IMR-90 (cell line): ENCODE data around the gene RASIP1. TPM values are rescaled to one million over a fixed set of nuclear protein-coding genes. Genes with fewer than 3 reads are reported as not detected.

ENCODE experiments used
- ATAC-seq: fragments of 200-7000 bp; cut with Tn5 transposase; 2 replicates; pipeline ENCODE4 v1.9.1; 2020; ENCODE audit warnings: low read depth, mild to moderate bottlenecking, moderate library complexity
- BruUV-seq: library from RNA; stranded (reverse); fragments of 400-500 nt; replicated peaks from 2 replicates; lab custom pipeline; 2021; lab: Mats Ljungman, UMichigan
- CTCF ChIA-PET: fragments of 300-600 bp; formaldehyde crosslinking; extraction: SDS; loops from one replicate; lab custom pipeline; 2021; ENCODE audit warnings: antibody characterized with exemption; lab: Yijun Ruan, JAX
- POLR2A ChIA-PET: fragments of 300-600 bp; sonication (Branson Sonifier 250); formaldehyde crosslinking; loops from one replicate; lab custom pipeline; 2022; ENCODE audit warnings: antibody characterized with exemption; ENCODE audit not compliant: unreplicated experiment; lab: Charles Lee
- DNase-seq: peaks from one replicate; pipeline ENCODE4 v3.0.0; 2013
- H2AFZ ChIP-seq: replicated peaks from 2 replicates; pipeline ENCODE3; 2013; ENCODE audit warnings: low read length, mild to moderate bottlenecking; ENCODE audit not compliant: poor library complexity
- H2AK5ac ChIP-seq: 2 replicates; pipeline ENCODE4 v1.6.1; 2013; ENCODE audit warnings: low read depth, low read length, inconsistent platforms
- H2AK9ac ChIP-seq: replicated peaks from 2 replicates; pipeline ENCODE3; 2013; ENCODE audit warnings: mild to moderate bottlenecking, low read depth, low read length, moderate library complexity; ENCODE audit not compliant: poor library complexity
- H2BK120ac ChIP-seq: 2 replicates; pipeline ENCODE4 v1.6.1; 2013; ENCODE audit warnings: low read depth, low read length, inconsistent platforms
- H2BK15ac ChIP-seq: 3 replicates; pipeline ENCODE4 v1.6.1; 2013; ENCODE audit warnings: low read depth, low read length, inconsistent platforms
- H2BK20ac ChIP-seq: 2 replicates; pipeline ENCODE4 v1.6.1; 2013; ENCODE audit warnings: low read depth, mild to moderate bottlenecking, inconsistent platforms, low read length, moderate library complexity
- H2BK5ac ChIP-seq: 2 replicates; pipeline ENCODE4 v1.6.1; 2013; ENCODE audit warnings: mild to moderate bottlenecking, low read depth, low read length, inconsistent platforms; ENCODE audit not compliant: poor library complexity, severe bottlenecking
- H3K14ac ChIP-seq: replicated peaks from 2 replicates; pipeline ENCODE4 v1.6.1; 2013; ENCODE audit warnings: low read depth, low read length, inconsistent platforms
- H3K18ac ChIP-seq: 2 replicates; pipeline ENCODE4 v1.6.1; 2013; ENCODE audit warnings: low read depth, low read length, control low read depth
- H3K23ac ChIP-seq: 2 replicates; pipeline ENCODE4 v1.6.1; 2013; ENCODE audit warnings: low read depth, low read length, inconsistent platforms
- H3K27ac ChIP-seq: 2 replicates; pipeline ENCODE4 v1.5.1; 2013; ENCODE audit warnings: mild to moderate bottlenecking, control low read depth, low read length; ENCODE audit not compliant: insufficient read depth
- H3K27me3 ChIP-seq: 2 replicates; pipeline ENCODE4 v1.6.1; 2013; ENCODE audit warnings: low read length; ENCODE audit not compliant: control insufficient read depth, insufficient read depth
- H3K36me3 ChIP-seq: 2 replicates; pipeline ENCODE4 v1.6.1; 2013; ENCODE audit warnings: low read length, mixed read lengths; ENCODE audit not compliant: control insufficient read depth, insufficient read depth
- H3K4ac ChIP-seq: 2 replicates; pipeline ENCODE4 v1.6.1; 2013; ENCODE audit warnings: low read depth, low read length, inconsistent platforms
- H3K4me1 ChIP-seq: 2 replicates; pipeline ENCODE4 v1.6.1; 2013; ENCODE audit warnings: low read length, mixed read lengths; ENCODE audit not compliant: control insufficient read depth, insufficient read depth
- H3K4me2 ChIP-seq: 2 replicates; pipeline ENCODE4 v1.6.1; 2013; ENCODE audit warnings: low read depth, mild to moderate bottlenecking, control low read depth, low read length, moderate library complexity
- H3K4me3 ChIP-seq: 2 replicates; pipeline ENCODE4 v1.5.1; 2013; ENCODE audit warnings: low read depth, mild to moderate bottlenecking, control low read depth, low read length, moderate library complexity; ENCODE audit not compliant: insufficient read depth
- H3K56ac ChIP-seq: 2 replicates; pipeline ENCODE4 v1.6.1; 2013; ENCODE audit warnings: low read length, inconsistent platforms; ENCODE audit not compliant: insufficient read depth; ENCODE audit errors: extremely low read depth
- H3K79me1 ChIP-seq, 2 experiments: 2 replicates each; pipeline ENCODE4 v1.6.1; 2013; ENCODE audit warnings: low read length in 2 of 2, inconsistent platforms in 1 of 2, low read depth in 1 of 2
- H3K9ac ChIP-seq: 2 replicates; pipeline ENCODE4 v1.6.1; 2013; ENCODE audit warnings: low read depth, low read length, control low read depth
- H3K9me1 ChIP-seq: 2 replicates; pipeline ENCODE4 v1.6.1; 2013; ENCODE audit warnings: low read length, inconsistent platforms; ENCODE audit not compliant: insufficient read depth
- H3K9me3 ChIP-seq: 2 replicates; pipeline ENCODE4 v1.6.1; 2013; ENCODE audit warnings: low read length; ENCODE audit not compliant: control insufficient read depth, insufficient read depth
- H4K20me1 ChIP-seq: 2 replicates; pipeline ENCODE4 v1.6.1; 2013; ENCODE audit warnings: low read length, inconsistent platforms; ENCODE audit not compliant: insufficient read depth
- H4K5ac ChIP-seq: 2 replicates; pipeline ENCODE4 v1.6.1; 2013; ENCODE audit warnings: mild to moderate bottlenecking, low read depth, low read length, control low read depth
- H4K8ac ChIP-seq, 2 experiments: 2 replicates each; pipeline ENCODE4 v1.6.1; 2013; ENCODE audit warnings: low read depth in 2 of 2, low read length in 2 of 2, control low read depth in 1 of 2, inconsistent platforms in 1 of 2
- H4K91ac ChIP-seq: 2 replicates; pipeline ENCODE4 v1.6.1; 2013; ENCODE audit warnings: low read depth, low read length, inconsistent platforms; ENCODE audit not compliant: insufficient read depth
- CHD1 ChIP-seq: IDR thresholded peaks from 2 replicates; pipeline ENCODE4 v1.6.1; 2012; ENCODE audit warnings: low read depth, low read length, improper control_type of control experiment
- MAFK ChIP-seq: IDR thresholded peaks from 2 replicates; pipeline ENCODE4 v1.6.1; 2012; ENCODE audit warnings: low read depth, low read length, improper control_type of control experiment
- MAZ ChIP-seq: IDR thresholded peaks from 2 replicates; pipeline ENCODE4 v1.6.1; 2012; ENCODE audit warnings: low read depth, mild to moderate bottlenecking, low read length, improper control_type of control experiment, moderate library complexity, borderline replicate concordance
- MXI1 ChIP-seq: IDR thresholded peaks from 2 replicates; pipeline ENCODE4 v1.6.1; 2012; ENCODE audit warnings: low read depth, mild to moderate bottlenecking, low read length, moderate library complexity, borderline replicate concordance
- RCOR1 ChIP-seq: IDR thresholded peaks from 2 replicates; pipeline ENCODE4 v1.6.1; 2012; ENCODE audit warnings: mild to moderate bottlenecking, low read length, improper control_type of control experiment; ENCODE audit not compliant: insufficient replicate concordance
- RFX5 ChIP-seq: IDR thresholded peaks from 2 replicates; pipeline ENCODE4 v1.8.0; 2012; ENCODE audit warnings: low read depth, mild to moderate bottlenecking, low read length, moderate library complexity
- SMC3 ChIP-seq: fragments of 150-350 bp; IDR thresholded peaks from 2 replicates; pipeline ENCODE4 v1.6.1; 2016; ENCODE audit warnings: low read depth, mild to moderate bottlenecking, antibody characterized with exemption, low read length, moderate library complexity
- whole genome bisulfite sequencing, 2 experiments: methylation state at CpG; one replicate each; pipeline versions ENCODE4 v1.1.5 to v1.1.7; 2013; ENCODE audit warnings: missing lambda C conversion rate in 2 of 2; ENCODE audit not compliant: insufficient read length in 1 of 2; ENCODE audit errors: extremely low coverage in 2 of 2; 5-methylcytosine and 5-hydroxymethylcytosine counted together
- dilution Hi-C: fragments of 300-500 bp; cut with HindIII; formaldehyde crosslinking; loops from one replicate; pipeline ENCODE4 v1.14.3; 2018; ENCODE audit warnings: low sequenced_read_pairs; ENCODE audit not compliant: unreplicated experiment
- in situ Hi-C: fragments of 300-500 bp; cut with MboI; formaldehyde crosslinking; loops from 3 replicates; pipeline ENCODE4 v1.14.3; 2019; ENCODE audit warnings: low sequenced_read_pairs, inconsistent platforms, mixed read lengths
- intact Hi-C: fragments of 100-400 bp; cut with micrococcal nuclease; formaldehyde crosslinking; loops from 2 replicates; pipeline ENCODE4 v1.10.0; 2022
- polyA plus RNA-seq, 3 experiments: library from polyadenylated mRNA; depleted of rRNA; stranded (reverse); fragments of >200 nt; gene quantifications; 2 replicates each; pipeline ENCODE4 v1.2.3, GENCODE V29; 2012; ENCODE audit warnings: low replicate concordance in 1 of 3
- total RNA-seq: library from RNA; depleted of rRNA; stranded (reverse); fragments of >200 nt; gene quantifications from 2 replicates; pipeline ENCODE4 v1.2.3, GENCODE V29; 2012
- TF ChIP-seq, protein P1 (sequence below): fragments of 150-350 bp; IDR thresholded peaks from 2 replicates; pipeline ENCODE4 v1.6.1; 2016; ENCODE audit warnings: low read depth, mild to moderate bottlenecking, low read length, moderate library complexity, borderline replicate concordance

The RASIP1 gene
- total and polyA plus RNA-seq, 2 of the 4 experiments (the other 2 are of a cell fraction), result 0.18 to 0.51 TPM

DNA sequence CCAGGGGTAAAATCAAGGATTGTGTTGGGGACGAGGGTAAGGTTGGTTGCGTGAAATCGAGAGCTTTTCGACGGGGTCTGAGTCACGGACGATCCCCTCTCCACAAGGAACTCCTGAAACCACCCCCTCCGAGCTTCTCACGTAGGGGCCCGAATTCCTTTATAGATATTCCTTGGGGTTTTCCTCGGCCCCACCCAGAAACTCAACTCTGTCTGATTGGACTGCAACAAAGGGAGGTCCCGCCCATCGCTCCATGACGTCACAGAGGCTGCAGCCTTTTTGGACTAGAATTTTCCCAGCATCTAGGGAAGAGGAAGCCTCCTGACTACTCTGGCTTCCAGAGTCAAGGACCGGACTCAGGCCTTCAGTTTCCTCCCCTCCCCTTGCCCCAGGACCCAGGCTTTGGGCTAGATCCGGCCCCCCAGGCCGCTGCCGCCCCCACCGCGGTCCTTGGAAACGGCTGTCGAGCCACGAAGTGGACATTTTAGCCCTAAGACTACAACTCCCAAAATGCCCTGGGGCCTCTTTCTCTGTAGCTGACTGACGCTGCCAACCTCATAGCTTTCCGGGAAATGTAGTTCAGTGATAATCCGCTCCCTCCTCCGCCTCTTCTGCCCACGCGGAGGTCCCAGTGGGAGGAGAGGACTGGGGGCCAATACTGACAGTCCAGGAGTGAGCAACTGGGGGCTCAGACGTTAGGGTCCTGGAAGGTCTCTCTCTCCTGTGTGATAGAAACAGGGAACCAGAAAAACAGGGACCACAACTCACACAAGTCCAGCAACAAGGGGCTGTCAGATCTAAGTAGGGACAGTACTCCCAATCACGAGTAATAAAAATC lies 6.5 kb upstream of the RASIP1 start, which contains the start of gene IZUMO1 (continued):
- TF ChIP-seq MAZ (no peak), CHD1 (no peak)

DNA sequence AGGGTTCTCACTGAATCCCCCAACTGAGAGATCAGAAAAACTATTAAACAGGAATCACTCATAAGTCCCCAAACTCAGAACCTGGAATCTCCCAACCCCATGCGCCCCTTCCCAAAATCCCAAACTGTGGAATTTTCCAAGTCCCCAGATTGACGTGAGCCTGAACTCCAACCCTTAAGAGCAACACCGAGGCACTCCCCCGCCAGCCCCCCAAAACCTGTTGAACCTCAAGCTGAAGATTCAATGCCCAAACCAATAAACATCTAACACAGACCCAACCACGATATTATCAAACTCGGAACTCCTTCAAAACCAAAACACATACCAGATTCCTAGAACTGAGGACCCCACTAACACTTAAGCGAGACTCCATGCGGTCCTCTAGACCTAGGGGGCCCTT lies 5.7 kb upstream of the RASIP1 start:
- H3K4me2 ChIP-seq, result no peak overlapping the region

More for the DNA sequence above, 5.7 kb upstream of the RASIP1 start:
- H3K9me1 ChIP-seq, result no peaks in the 10 kb centered on the region
- no peaks in the 10 kb centered on the region for H3K79me1 ChIP-seq
- no peaks in the 10 kb centered on the region for H3K36me3 ChIP-seq
- H4K91ac ChIP-seq, result no peak overlapping the region
- H2BK15ac ChIP-seq, result no peak overlapping the region
- H3K56ac ChIP-seq, result no peak overlapping the region
- intact Hi-C loops, result no loop called here
- peak overlapping the region; percentile 79 for H2AK9ac ChIP-seq
- TF ChIP-seq, protein P1, sequence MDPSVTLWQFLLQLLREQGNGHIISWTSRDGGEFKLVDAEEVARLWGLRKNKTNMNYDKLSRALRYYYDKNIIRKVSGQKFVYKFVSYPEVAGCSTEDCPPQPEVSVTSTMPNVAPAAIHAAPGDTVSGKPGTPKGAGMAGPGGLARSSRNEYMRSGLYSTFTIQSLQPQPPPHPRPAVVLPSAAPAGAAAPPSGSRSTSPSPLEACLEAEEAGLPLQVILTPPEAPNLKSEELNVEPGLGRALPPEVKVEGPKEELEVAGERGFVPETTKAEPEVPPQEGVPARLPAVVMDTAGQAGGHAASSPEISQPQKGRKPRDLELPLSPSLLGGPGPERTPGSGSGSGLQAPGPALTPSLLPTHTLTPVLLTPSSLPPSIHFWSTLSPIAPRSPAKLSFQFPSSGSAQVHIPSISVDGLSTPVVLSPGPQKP, result no peak
- TF ChIP-seq MAZ, result no peak
- no peak for TF ChIP-seq MXI1
- no peak for TF ChIP-seq SMC3
- TF ChIP-seq RCOR1, result no peak
- TF ChIP-seq MAFK, result no peak
- TF ChIP-seq RFX5, result no peak
- no peak for DNase-seq
- H3K27me3 ChIP-seq, result peaks cover 9% of the 10 kb centered on the region; the same call in 1 of the 2 replicates
- H4K5ac ChIP-seq, result no peak overlapping the region
- peak overlapping the region; percentile 28 to 99; a peak in 3 of 4 replicates for H4K8ac ChIP-seq
- H2BK20ac ChIP-seq, result no peak overlapping the region
- H3K9ac ChIP-seq, result no peak overlapping the region
- no peak overlapping the region for H2BK120ac ChIP-seq
- 83% methylated on average over 1 of the region's 8 CpGs; no CpG with 5 or more reads in 1 of the 2 experiments for WGBS, 2 experiments
- H3K14ac ChIP-seq, result no peak overlapping the region
- peak overlapping the region; percentile 40; the same call in 1 of the 2 replicates for H2AK5ac ChIP-seq
- H2AFZ ChIP-seq, result peak overlapping the region; percentile 96
- H3K18ac ChIP-seq, result no peak overlapping the region
- no peak overlapping the region for H3K4me3 ChIP-seq
- CTCF ChIA-PET, result interaction anchor here (1.1 kb wide), 1 partner anchor 13 kb away, joined by 3 read pairs; no protein-coding TSS in a partner anchor
- no peak overlapping the region for H3K27ac ChIP-seq
- no peaks in the 10 kb centered on the region for H3K9me3 ChIP-seq
- ATAC-seq, result no peak
- H3K4ac ChIP-seq, result no peak overlapping the region
- no peaks in the 10 kb centered on the region for H4K20me1 ChIP-seq
- dilution Hi-C loops, result no loop called here
- no TSS peak for BruUV-seq
- H3K23ac ChIP-seq, result no peak overlapping the region
- no peaks in the 10 kb centered on the region for H3K4me1 ChIP-seq
- POLR2A ChIA-PET, result no interaction called here
- in situ Hi-C loops, result no loop called here
- H2BK5ac ChIP-seq, result no peak overlapping the region
